GM12891 (cell line): ENCODE data around the gene RYR2.

Source experiments
- POLR2A ChIP-seq: IDR thresholded peaks from 2 replicates; pipeline ENCODE4 v1.6.1; 2011; ENCODE audit warnings: low read depth, low read length, control low read depth
- POLR2AphosphoS5 ChIP-seq: IDR thresholded peaks from 2 replicates; pipeline ENCODE4 v1.6.1; 2011; ENCODE audit warnings: low read depth, low read length, control low read depth
- POU2F2 ChIP-seq: IDR thresholded peaks from 2 replicates; pipeline ENCODE4 v1.6.1; 2011; ENCODE audit warnings: low read depth, mild to moderate bottlenecking, control low read depth, low read length, moderate library complexity
- SPI1 ChIP-seq: IDR thresholded peaks from 2 replicates; pipeline ENCODE4 v1.6.1; 2011; ENCODE audit warnings: low read depth, low read length, control low read depth
- TAF1 ChIP-seq: IDR thresholded peaks from 2 replicates; pipeline ENCODE4 v1.6.1; 2011; ENCODE audit warnings: low read depth, low read length, control low read depth

DNA sequence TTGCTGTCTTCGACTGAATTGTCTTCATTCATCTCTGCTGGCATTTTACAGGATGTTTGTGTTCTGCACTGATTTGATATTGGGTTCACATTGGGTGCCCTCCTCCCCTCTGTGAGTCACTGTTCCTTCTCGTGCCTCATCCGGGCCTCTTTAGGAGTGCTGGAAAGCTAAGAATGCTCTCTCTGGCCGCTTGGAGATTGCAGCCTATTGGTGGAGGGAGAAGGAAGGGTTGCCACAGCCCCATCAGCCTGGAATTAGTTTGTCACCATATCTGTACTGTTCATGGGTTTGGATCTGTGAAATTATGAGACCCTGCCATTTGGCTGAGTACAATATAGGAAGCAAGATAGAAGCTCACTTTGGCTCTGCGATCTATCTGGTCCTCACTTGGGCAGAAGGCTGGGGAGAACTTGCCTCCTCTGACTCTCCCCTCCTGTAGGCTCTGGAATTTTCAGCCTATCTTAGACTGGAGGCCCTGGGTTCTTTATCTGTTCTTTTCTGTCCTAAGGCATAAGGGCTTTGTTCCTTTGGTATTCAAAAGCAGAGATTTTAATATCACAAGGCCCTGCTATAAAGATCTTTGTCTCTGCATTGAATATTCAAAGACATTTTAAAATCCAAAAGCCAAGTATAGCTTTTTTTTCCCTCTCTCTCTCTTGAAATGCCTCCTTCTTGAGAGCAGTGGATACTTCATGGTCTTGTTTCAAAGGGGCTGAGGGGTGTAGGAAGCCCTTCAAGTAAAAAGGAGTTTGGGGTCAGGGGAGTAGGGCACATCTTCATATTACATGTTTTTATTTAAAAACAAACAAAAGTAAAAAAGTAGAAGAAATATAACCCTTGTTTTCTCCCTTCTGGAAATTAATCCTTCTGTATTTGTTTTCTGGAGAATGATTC lies 500.8 kb downstream of the RYR2 start:
- TF ChIP-seq POLR2A, result no peak
- TF ChIP-seq POLR2AphosphoS5, result no peak
- no peak for TF ChIP-seq TAF1
- no peak for TF ChIP-seq POU2F2
- no peak for TF ChIP-seq SPI1
